SK-N-SH (cell line): ENCODE data around the gene HYPK. TPM values are rescaled to one million over a fixed set of nuclear protein-coding genes. Genes with fewer than 3 reads are reported as not detected.

Experiments
- CTCF ChIA-PET: fragments of 300-600, 350-600 bp; formaldehyde crosslinking; extraction: SDS; loops from one replicate; lab custom pipeline; 2021; lab: Yijun Ruan, JAX
- POLR2A ChIA-PET: fragments of 350-600 bp; sonication (Branson Sonifier 250); formaldehyde crosslinking; extraction: SDS; loops from one replicate; lab custom pipeline; 2020; ENCODE audit warnings: antibody characterized with exemption, inconsistent platforms; lab: Yijun Ruan, JAX
- DNase-seq: peaks from one replicate; pipeline ENCODE4 v3.0.0; 2012
- H2AFZ ChIP-seq: fragments of 200-600 bp; sonication (generic); 2 replicates; pipeline ENCODE4 v1.8.1; 2016; ENCODE audit warnings: antibody characterized with exemption, mild to moderate bottlenecking, low read depth
- H3F3A ChIP-seq: fragments of 200-600 bp; sonication (generic); replicated peaks from 2 replicates; pipeline ENCODE3; 2016; ENCODE audit warnings: antibody characterized with exemption, mild to moderate bottlenecking; ENCODE audit not compliant: insufficient read depth
- H3K27ac ChIP-seq, 2 experiments: fragments of 200-500 bp in 1 of 2; fragments of 200-600 bp in 1 of 2; sonication (Bioruptor generic) in 1 of 2; sonication (generic), shearing (Covaris generic) in 1 of 2; 2 replicates each; pipeline versions ENCODE4 v1.5.1 to v1.6.1; 2014 to 2016; ENCODE audit warnings: low read depth in 2 of 2, inconsistent platforms in 1 of 2, low read length in 1 of 2, mild to moderate bottlenecking in 1 of 2, mixed read lengths in 1 of 2
- H3K27me3 ChIP-seq: fragments of 200-600 bp; sonication (generic), shearing (Covaris generic); 2 replicates; pipeline ENCODE4 v1.6.1; 2016; ENCODE audit warnings: mixed run types; ENCODE audit not compliant: insufficient read depth
- H3K36me3 ChIP-seq, 2 experiments: fragments of 200-500 bp in 1 of 2; fragments of 200-600 bp in 1 of 2; sonication (Bioruptor generic) in 1 of 2; sonication (generic) in 1 of 2; replicated peaks in 1 of 2; 2 replicates each; pipeline versions ENCODE3 to v1.5.1; 2014 to 2016; ENCODE audit warnings: low read length in 1 of 2, mild to moderate bottlenecking in 1 of 2; ENCODE audit not compliant: insufficient read depth in 2 of 2, control insufficient read depth in 1 of 2
- H3K4me1 ChIP-seq, 2 experiments: fragments of 200-500 bp in 1 of 2; fragments of 200-600 bp in 1 of 2; sonication (Bioruptor generic) in 1 of 2; sonication (generic), shearing (Covaris generic) in 1 of 2; 2 replicates each; pipeline versions ENCODE4 v1.5.1 to v1.6.1; 2014 to 2016; ENCODE audit warnings: low read depth in 1 of 2, low read length in 1 of 2, mixed run types in 1 of 2; ENCODE audit not compliant: insufficient read depth in 2 of 2, control insufficient read depth in 1 of 2
- H3K4me2 ChIP-seq: fragments of 200-600 bp; sonication (generic), shearing (Covaris generic); 2 replicates; pipeline ENCODE4 v1.6.1; 2017; ENCODE audit warnings: mixed run types
- H3K4me3 ChIP-seq, 2 experiments: fragments of 200-500 bp in 1 of 2; fragments of 200-600 bp in 1 of 2; sonication (Bioruptor generic) in 1 of 2; sonication (generic), shearing (Covaris generic) in 1 of 2; 2 replicates each; pipeline versions ENCODE4 v1.5.1 to v1.8.1; 2014 to 2016; ENCODE audit warnings: low read depth in 2 of 2, inconsistent platforms in 1 of 2, low read length in 1 of 2, mild to moderate bottlenecking in 1 of 2, mixed read lengths in 1 of 2, moderate library complexity in 1 of 2
- H3K79me2 ChIP-seq: fragments of 200-600 bp; sonication (generic); 2 replicates; pipeline ENCODE4 v1.8.1; 2017; ENCODE audit warnings: mild to moderate bottlenecking; ENCODE audit not compliant: insufficient read depth
- H3K9ac ChIP-seq: fragments of 200-600 bp; sonication (generic); 2 replicates; pipeline ENCODE4 v1.6.1; 2017; ENCODE audit warnings: mixed run types
- H3K9me2 ChIP-seq: fragments of 200-600 bp; sonication (generic); 2 replicates; pipeline ENCODE4 v1.6.1; 2017; ENCODE audit warnings: mixed run types
- H3K9me3 ChIP-seq: fragments of 200-600 bp; sonication (generic); 2 replicates; pipeline ENCODE4 v1.6.1; 2017; ENCODE audit warnings: mixed run types, mild to moderate bottlenecking, moderate library complexity
- H4K20me1 ChIP-seq: fragments of 200-600 bp; sonication (generic); 2 replicates; pipeline ENCODE4 v1.6.1; 2017; ENCODE audit warnings: mild to moderate bottlenecking, mixed run types; ENCODE audit not compliant: insufficient read depth
- CHD2 ChIP-seq: fragments of 150-350 bp; IDR thresholded peaks from 2 replicates; pipeline ENCODE4 v1.6.1; 2018; ENCODE audit warnings: low read length; ENCODE audit not compliant: partially characterized antibody
- EZH2phosphoT487 ChIP-seq: fragments of 200-600 bp; sonication (generic); IDR thresholded peaks from 2 replicates; pipeline ENCODE4 v1.6.1; 2017; ENCODE audit warnings: low read depth, mixed run types, mild to moderate bottlenecking, antibody characterized with exemption, moderate library complexity, borderline replicate concordance
- FOSL2 ChIP-seq: IDR thresholded peaks from 2 replicates; pipeline ENCODE4 v1.4.0; 2012; ENCODE audit warnings: low read depth, mild to moderate bottlenecking, moderate library complexity, borderline replicate concordance
- MXI1 ChIP-seq: IDR thresholded peaks from 2 replicates; pipeline ENCODE4 v1.6.1; 2012; ENCODE audit warnings: mild to moderate bottlenecking, low read depth, low read length, improper control_type of control experiment
- NFIC ChIP-seq: IDR thresholded peaks from 2 replicates; pipeline ENCODE4 v1.4.0; 2012; ENCODE audit warnings: borderline replicate concordance
- NRF1 ChIP-seq: IDR thresholded peaks from 2 replicates; pipeline ENCODE4 v1.6.1; 2012; ENCODE audit warnings: low read depth, mild to moderate bottlenecking, low read length
- POLR2AphosphoS5 ChIP-seq: IDR thresholded peaks from 2 replicates; pipeline ENCODE4 v1.6.1; 2012; ENCODE audit warnings: low read depth, low read length
- RFX5 ChIP-seq: IDR thresholded peaks from 2 replicates; pipeline ENCODE4 v1.6.1; 2012; ENCODE audit warnings: mild to moderate bottlenecking, improper control_type of control experiment, low read length
- RXRA ChIP-seq: IDR thresholded peaks from 2 replicates; pipeline ENCODE4 v1.4.0; 2012; ENCODE audit warnings: low read depth, mild to moderate bottlenecking, borderline replicate concordance
- SIN3A ChIP-seq: IDR thresholded peaks from 2 replicates; pipeline ENCODE4 v1.6.1; 2012; ENCODE audit warnings: low read depth, mild to moderate bottlenecking, low read length, moderate library complexity, borderline replicate concordance
- TAF1 ChIP-seq: IDR thresholded peaks from 2 replicates; pipeline ENCODE4 v1.6.1; 2012; ENCODE audit warnings: low read depth, mild to moderate bottlenecking, low read length, moderate library complexity, borderline replicate concordance
- YY1 ChIP-seq: IDR thresholded peaks from 2 replicates; pipeline ENCODE4 v1.4.0; 2012; ENCODE audit warnings: low read depth, mild to moderate bottlenecking
- WGBS: methylation state at CpG from one replicate; pipeline ENCODE4 v1.1.6; 2017; ENCODE audit warnings: low lambda C conversion rate; 5-methylcytosine and 5-hydroxymethylcytosine counted together
- polyA plus RNA-seq, 3 experiments: library from polyadenylated mRNA; depleted of rRNA; stranded (reverse); fragments of >200 nt; gene quantifications; 2 replicates each; pipeline ENCODE4 v1.2.3, GENCODE V29; 2012
- TF ChIP-seq, protein P1 (sequence below): IDR thresholded peaks from 2 replicates; pipeline ENCODE4; 2012
- TF ChIP-seq, protein P2 (sequence below): IDR thresholded peaks from 2 replicates; pipeline ENCODE4 v1.4.0; 2012; ENCODE audit warnings: low read depth, borderline replicate concordance
- TF ChIP-seq, protein P3 (sequence below): IDR thresholded peaks from 2 replicates; pipeline ENCODE4 v1.4.0; 2012; ENCODE audit warnings: low read depth
- TF ChIP-seq, protein P4 (sequence below): fragments of 150-350 bp; IDR thresholded peaks from 2 replicates; pipeline ENCODE4 v1.6.1; 2016; ENCODE audit warnings: mild to moderate bottlenecking, low read depth, low read length

Gene HYPK
- polyA plus RNA-seq, 1 of the 3 experiments (the other 2 are of a cell fraction) = 11.5 TPM

DNA sequence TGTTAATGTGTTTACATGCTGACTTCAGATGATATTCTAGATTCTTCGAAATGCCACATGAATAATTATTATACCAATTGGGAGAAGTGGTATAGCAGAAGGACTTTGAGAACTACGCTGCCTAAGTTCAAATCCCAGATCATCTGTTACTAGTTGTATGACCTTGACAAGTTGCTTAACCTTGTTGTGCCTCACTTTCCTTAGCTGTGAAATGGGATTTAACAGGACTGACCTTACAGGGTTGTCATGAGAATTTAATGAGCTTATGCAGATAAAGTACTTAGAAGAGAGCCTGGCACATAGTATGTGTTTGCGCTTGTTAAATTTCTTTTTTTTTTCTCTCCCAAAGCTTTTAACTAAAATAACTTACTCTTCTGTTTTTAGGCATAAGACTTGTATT lies 50.9 kb downstream of the HYPK start:
- WGBS = 93% methylated on average over 3 of the region's 3 CpGs
- H3K36me3 ChIP-seq = peaks cover 0 to 17% of the 10 kb centered on the region in 2 experiments
- CTCF ChIA-PET = interaction anchor here (0.9 kb wide), 1 partner anchor 21 kb away, joined by 3 read pairs; no protein-coding TSS in a partner anchor

DNA sequence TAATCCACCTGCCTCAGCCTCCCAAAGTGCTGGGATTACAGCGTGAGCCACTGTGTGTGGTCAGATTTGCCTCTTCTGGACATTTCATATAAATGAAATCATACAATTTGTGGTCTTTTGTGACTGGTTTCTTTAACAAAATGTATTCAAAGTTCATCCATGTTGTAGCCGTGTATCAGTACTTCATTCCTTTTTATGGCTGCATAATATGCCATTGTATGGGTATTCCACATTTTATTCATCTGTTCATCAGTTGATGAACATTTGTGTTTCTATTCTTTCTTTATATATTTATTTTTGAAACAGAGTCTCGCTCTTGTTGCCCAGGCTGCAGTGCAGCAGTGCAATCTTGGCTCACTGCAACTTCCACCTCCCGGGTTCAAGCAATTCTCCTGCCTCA lies 52.2 kb downstream of the HYPK start:
- Histone ChIP-seq H3K36me3 (peaks cover 0 to 25% of the 10 kb centered on the region in 2 experiments), H3K4me3 (no peak overlapping the region)
- CTCF ChIA-PET = no interaction called here

More for the DNA sequence above, 50.9 kb downstream of the HYPK start:
- peaks cover 2% of the 10 kb centered on the region for H3F3A ChIP-seq
- H3K27ac ChIP-seq = no peak overlapping the region
- no peak overlapping the region for H3K9ac ChIP-seq
- no peaks in the 10 kb centered on the region for H3K9me2 ChIP-seq
- H3K79me2 ChIP-seq = no peaks in the 10 kb centered on the region
- no peaks in the 10 kb centered on the region for H3K9me3 ChIP-seq
- H2AFZ ChIP-seq = no peak overlapping the region
- H3K4me3 ChIP-seq = no peak overlapping the region
- TF ChIP-seq, protein P1, sequence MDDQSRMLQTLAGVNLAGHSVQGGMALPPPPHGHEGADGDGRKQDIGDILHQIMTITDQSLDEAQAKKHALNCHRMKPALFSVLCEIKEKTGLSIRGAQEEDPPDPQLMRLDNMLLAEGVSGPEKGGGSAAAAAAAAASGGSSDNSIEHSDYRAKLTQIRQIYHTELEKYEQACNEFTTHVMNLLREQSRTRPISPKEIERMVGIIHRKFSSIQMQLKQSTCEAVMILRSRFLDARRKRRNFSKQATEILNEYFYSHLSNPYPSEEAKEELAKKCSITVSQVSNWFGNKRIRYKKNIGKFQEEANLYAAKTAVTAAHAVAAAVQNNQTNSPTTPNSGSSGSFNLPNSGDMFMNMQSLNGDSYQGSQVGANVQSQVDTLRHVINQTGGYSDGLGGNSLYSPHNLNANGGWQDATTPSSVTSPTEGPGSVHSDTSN = no peak
- TF ChIP-seq MXI1 (no peak), RXRA (no peak), SIN3A (no peak), NRF1 (no peak)
- TF ChIP-seq, protein P2, sequence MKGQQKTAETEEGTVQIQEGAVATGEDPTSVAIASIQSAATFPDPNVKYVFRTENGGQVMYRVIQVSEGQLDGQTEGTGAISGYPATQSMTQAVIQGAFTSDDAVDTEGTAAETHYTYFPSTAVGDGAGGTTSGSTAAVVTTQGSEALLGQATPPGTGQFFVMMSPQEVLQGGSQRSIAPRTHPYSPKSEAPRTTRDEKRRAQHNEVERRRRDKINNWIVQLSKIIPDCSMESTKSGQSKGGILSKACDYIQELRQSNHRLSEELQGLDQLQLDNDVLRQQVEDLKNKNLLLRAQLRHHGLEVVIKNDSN = no peak
- no peaks in the 10 kb centered on the region for H4K20me1 ChIP-seq
- no peak overlapping the region for H3K4me2 ChIP-seq
- POLR2A ChIA-PET = interaction anchor here (0.7 kb wide), 1 partner anchor 32 kb away, joined by 3 read pairs; no protein-coding TSS in a partner anchor
- H3K27me3 ChIP-seq = no peaks in the 10 kb centered on the region
- no peaks in the 10 kb centered on the region for H3K4me1 ChIP-seq
- DNase-seq = no peak

More for the DNA sequence above, 52.2 kb downstream of the HYPK start:
- Histone ChIP-seq H3K27ac (no peak overlapping the region), H3K79me2 (no peaks in the 10 kb centered on the region), H3K9ac (no peak overlapping the region)
- DNase-seq = no peak
- POLR2A ChIA-PET = no interaction called here
- TF ChIP-seq YY1 = no peak
- TF ChIP-seq, protein P3, sequence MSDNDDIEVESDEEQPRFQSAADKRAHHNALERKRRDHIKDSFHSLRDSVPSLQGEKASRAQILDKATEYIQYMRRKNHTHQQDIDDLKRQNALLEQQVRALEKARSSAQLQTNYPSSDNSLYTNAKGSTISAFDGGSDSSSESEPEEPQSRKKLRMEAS = no peak
- TF ChIP-seq RFX5 = no peak
- TF ChIP-seq, protein P4, sequence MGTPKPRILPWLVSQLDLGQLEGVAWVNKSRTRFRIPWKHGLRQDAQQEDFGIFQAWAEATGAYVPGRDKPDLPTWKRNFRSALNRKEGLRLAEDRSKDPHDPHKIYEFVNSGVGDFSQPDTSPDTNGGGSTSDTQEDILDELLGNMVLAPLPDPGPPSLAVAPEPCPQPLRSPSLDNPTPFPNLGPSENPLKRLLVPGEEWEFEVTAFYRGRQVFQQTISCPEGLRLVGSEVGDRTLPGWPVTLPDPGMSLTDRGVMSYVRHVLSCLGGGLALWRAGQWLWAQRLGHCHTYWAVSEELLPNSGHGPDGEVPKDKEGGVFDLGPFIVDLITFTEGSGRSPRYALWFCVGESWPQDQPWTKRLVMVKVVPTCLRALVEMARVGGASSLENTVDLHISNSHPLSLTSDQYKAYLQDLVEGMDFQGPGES = no peak
- TF ChIP-seq, protein P2 = no peak
- TF ChIP-seq FOSL2 = no peak
- no peak for TF ChIP-seq POLR2AphosphoS5
- TF ChIP-seq, protein P1 = no peak
- no peak for TF ChIP-seq MXI1
- TF ChIP-seq EZH2phosphoT487 = no peak
- no peak for TF ChIP-seq CHD2
- no peak for TF ChIP-seq TAF1
- no peak for TF ChIP-seq NFIC
- TF ChIP-seq, all 33 proteins: peak for 0
- Histone ChIP-seq H4K20me1 (no peaks in the 10 kb centered on the region), H3K4me1 (no peaks in the 10 kb centered on the region), H3F3A (peaks cover 10% of the 10 kb centered on the region), H3K9me3 (no peaks in the 10 kb centered on the region), H2AFZ (no peak overlapping the region), H3K27me3 (no peaks in the 10 kb centered on the region), H3K9me2 (no peaks in the 10 kb centered on the region), H3K4me2 (no peak overlapping the region)
- WGBS = 95% methylated on average over 4 of the region's 4 CpGs
